ENCODE results near the gene PMEPA1.

Gene PMEPA1

DNA sequence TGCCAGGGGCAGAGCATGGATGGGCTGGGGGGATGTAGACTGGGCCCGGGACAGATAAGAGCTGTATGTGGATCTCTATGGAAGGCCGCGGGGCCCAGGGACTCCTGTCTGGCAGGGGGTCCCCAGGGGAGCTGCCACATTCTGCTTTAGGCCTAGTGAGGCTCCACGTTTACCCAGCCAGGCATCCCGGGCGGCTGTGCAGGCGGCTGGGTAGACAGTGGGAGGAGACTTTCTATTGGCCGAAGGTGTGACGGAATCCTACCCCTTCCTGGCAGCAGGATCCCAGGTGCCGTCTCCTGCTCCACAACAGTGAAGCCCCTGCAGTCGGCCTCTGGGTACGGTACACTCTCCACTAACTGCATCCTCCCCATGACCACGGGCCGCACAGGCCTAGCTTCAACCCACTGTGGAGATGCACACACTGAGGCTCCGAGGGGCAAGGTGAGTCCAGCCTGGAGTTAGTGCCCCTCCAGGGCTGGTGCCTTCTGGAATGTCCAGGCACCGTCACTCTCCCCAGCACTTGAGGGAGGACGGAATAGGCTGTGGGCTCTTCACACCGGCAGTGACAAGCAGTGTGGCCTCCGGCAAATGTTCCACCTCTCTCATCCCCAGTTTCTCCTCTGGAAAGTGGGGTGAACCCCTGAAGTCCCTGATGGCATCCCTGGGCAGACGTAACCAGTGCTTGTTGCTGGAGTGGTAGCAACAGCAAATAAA, 52.8 kb downstream of the PMEPA1 start:
- TF ChIP-seq YY1 (IDR thresholded peaks at IDR 0.05; ENCODE audit: insufficient read depth, insufficient read length) (no peak), SUZ12 (IDR thresholded peaks at IDR 0.05; ENCODE audit: extremely low read depth, insufficient read depth, insufficient read length) (no peak), ZNF274 (IDR thresholded peaks at IDR 0.05; ENCODE audit: low read depth, low read length) (no peak)
- peaks cover 79% of the 10 kb centered on the region for H3K36me3 ChIP-seq (ENCODE audit: insufficient read depth, insufficient read length, low read length)
- no peak for DNase-seq (ENCODE audit: low read depth, low spot score)
- H3K4me1 ChIP-seq (ENCODE audit: insufficient read depth, insufficient read length), result peaks cover 14% of the 10 kb centered on the region
- no peaks in the 10 kb centered on the region for H3K9me3 ChIP-seq (ENCODE audit: insufficient read depth, low read length)
- H3K9ac ChIP-seq (ENCODE audit: insufficient read length, low read depth), result no peak overlapping the region
- H3K4me3 ChIP-seq (ENCODE audit: insufficient read length, low read depth), result no peak overlapping the region
- no peaks in the 10 kb centered on the region for H3K27me3 ChIP-seq (ENCODE audit: insufficient read depth, insufficient read length)

GRCh38 chr20:57656252-57656820, 53.5 kb downstream of the PMEPA1 start:
- DNase-seq (ENCODE audit: low read depth, low spot score), result no peak
- H3K27me3 ChIP-seq (ENCODE audit: insufficient read depth, insufficient read length), result no peaks in the 10 kb centered on the region
- H3K9ac ChIP-seq (ENCODE audit: insufficient read length, low read depth), result peak overlapping the region; percentile 25
- peaks cover 82% of the 10 kb centered on the region for H3K36me3 ChIP-seq (ENCODE audit: insufficient read depth, insufficient read length, low read length)
- H3K4me1 ChIP-seq (ENCODE audit: insufficient read depth, insufficient read length), result peaks cover 10% of the 10 kb centered on the region
- TF ChIP-seq ZNF274 (IDR thresholded peaks at IDR 0.05; ENCODE audit: low read depth, low read length), result no peak
- TF ChIP-seq SUZ12 (IDR thresholded peaks at IDR 0.05; ENCODE audit: extremely low read depth, insufficient read depth, insufficient read length), result no peak
- TF ChIP-seq YY1 (IDR thresholded peaks at IDR 0.05; ENCODE audit: insufficient read depth, insufficient read length), result no peak
- no peaks in the 10 kb centered on the region for H3K9me3 ChIP-seq (ENCODE audit: insufficient read depth, low read length)
- no peak overlapping the region for H3K4me3 ChIP-seq (ENCODE audit: insufficient read length, low read depth)

DNA sequence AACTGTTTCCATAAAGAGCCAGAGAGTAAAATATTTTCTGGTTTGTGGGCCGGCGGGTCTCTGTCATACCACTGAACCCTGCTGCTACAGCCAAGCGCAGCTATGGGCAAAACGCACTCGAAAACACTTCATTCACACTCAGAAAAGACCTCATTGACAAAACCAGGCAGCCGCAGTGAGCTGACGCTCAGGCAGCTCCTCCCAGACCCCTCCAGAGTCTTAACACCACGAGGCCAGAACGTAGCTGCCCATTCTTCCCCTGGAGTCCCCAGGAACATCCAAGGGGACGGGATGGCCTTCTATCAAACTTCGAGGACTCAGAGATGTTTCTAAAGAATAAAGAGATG, 54.0 kb downstream of the PMEPA1 start:
- Histone ChIP-seq H3K4me3 (ENCODE audit: insufficient read length, low read depth) (no peak overlapping the region), H3K36me3 (ENCODE audit: insufficient read depth, insufficient read length, low read length) (peaks cover 86% of the 10 kb centered on the region), H3K27me3 (ENCODE audit: insufficient read depth, insufficient read length) (no peaks in the 10 kb centered on the region), H3K4me1 (ENCODE audit: insufficient read depth, insufficient read length) (peaks cover 10% of the 10 kb centered on the region), H3K9ac (ENCODE audit: insufficient read length, low read depth) (no peak overlapping the region), H3K9me3 (ENCODE audit: insufficient read depth, low read length) (no peaks in the 10 kb centered on the region)
- no peak for DNase-seq (ENCODE audit: low read depth, low spot score)
- TF ChIP-seq SUZ12 (IDR thresholded peaks at IDR 0.05; ENCODE audit: extremely low read depth, insufficient read depth, insufficient read length) (no peak), ZNF274 (IDR thresholded peaks at IDR 0.05; ENCODE audit: low read depth, low read length) (no peak), YY1 (IDR thresholded peaks at IDR 0.05; ENCODE audit: insufficient read depth, insufficient read length) (no peak)

DNA sequence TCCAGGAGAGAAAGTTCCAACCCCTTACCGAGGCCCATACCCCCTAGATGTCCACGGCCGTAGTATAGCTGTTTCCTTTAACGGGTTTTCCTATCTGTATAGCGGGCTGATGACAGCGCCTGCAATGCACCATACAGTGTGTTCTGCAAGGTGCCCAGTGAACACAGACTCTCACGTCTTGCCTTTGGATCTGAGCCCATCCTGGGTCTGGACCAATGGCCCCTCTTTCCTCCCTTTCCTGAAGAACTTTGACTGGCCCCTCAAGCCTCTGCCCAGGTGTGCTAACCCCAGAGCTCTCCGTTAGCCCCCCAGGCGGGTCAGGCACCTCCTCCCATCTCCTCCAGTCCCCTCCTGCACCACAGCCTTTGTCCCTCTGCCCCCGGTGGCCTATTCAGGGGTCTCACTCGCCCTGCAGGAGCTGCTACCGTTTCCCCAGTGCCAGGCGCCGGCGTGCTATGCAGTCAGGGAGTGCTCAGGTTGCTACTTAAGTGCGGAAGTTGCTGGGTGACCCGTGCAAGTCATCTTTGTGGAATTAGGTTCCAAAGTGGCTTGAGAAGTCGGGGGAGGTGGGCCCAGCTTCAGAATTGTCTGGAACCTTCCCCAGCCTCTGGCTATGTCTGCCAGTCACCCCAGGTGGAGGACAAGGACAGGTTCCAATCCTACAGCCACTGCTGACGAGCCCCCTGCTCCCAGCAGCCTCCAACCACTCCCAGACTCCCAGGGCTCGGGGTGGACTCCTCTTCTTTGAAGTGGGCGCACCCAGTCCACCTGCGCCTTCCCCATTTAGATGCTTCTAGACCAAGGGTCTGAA, 54.6 kb downstream of the PMEPA1 start:
- H3K4me3 ChIP-seq (ENCODE audit: insufficient read length, low read depth), result no peak overlapping the region
- no peaks in the 10 kb centered on the region for H3K9me3 ChIP-seq (ENCODE audit: insufficient read depth, low read length)
- H3K4me1 ChIP-seq (ENCODE audit: insufficient read depth, insufficient read length), result peaks cover 10% of the 10 kb centered on the region
- H3K36me3 ChIP-seq (ENCODE audit: insufficient read depth, insufficient read length, low read length), result peaks cover 88% of the 10 kb centered on the region
- H3K9ac ChIP-seq (ENCODE audit: insufficient read length, low read depth), result peak overlapping the region; percentile 8
- DNase-seq (ENCODE audit: low read depth, low spot score), result no peak
- TF ChIP-seq SUZ12 (IDR thresholded peaks at IDR 0.05; ENCODE audit: extremely low read depth, insufficient read depth, insufficient read length), result no peak
- TF ChIP-seq YY1 (IDR thresholded peaks at IDR 0.05; ENCODE audit: insufficient read depth, insufficient read length), result no peak
- no peak for TF ChIP-seq ZNF274 (IDR thresholded peaks at IDR 0.05; ENCODE audit: low read depth, low read length)
- no peaks in the 10 kb centered on the region for H3K27me3 ChIP-seq (ENCODE audit: insufficient read depth, insufficient read length)

GRCh38 chr20:57654363-57654997, 55.3 kb downstream of the PMEPA1 start:
- no peaks in the 10 kb centered on the region for H3K9me3 ChIP-seq (ENCODE audit: insufficient read depth, low read length)
- H3K4me1 ChIP-seq (ENCODE audit: insufficient read depth, insufficient read length), result peaks cover 10% of the 10 kb centered on the region
- peak; percentile 51 for DNase-seq (ENCODE audit: low read depth, low spot score)
- H3K9ac ChIP-seq (ENCODE audit: insufficient read length, low read depth), result peak overlapping the region; percentile 22
- H3K36me3 ChIP-seq (ENCODE audit: insufficient read depth, insufficient read length, low read length), result peaks cover 88% of the 10 kb centered on the region
- no peaks in the 10 kb centered on the region for H3K27me3 ChIP-seq (ENCODE audit: insufficient read depth, insufficient read length)
- TF ChIP-seq SUZ12 (IDR thresholded peaks at IDR 0.05; ENCODE audit: extremely low read depth, insufficient read depth, insufficient read length), result no peak
- no peak overlapping the region for H3K4me3 ChIP-seq (ENCODE audit: insufficient read length, low read depth)

GRCh38 chr20:57653910-57654309, 55.9 kb downstream of the PMEPA1 start:
- no peak for DNase-seq (ENCODE audit: low read depth, low spot score)
- Histone ChIP-seq H3K27me3 (ENCODE audit: insufficient read depth, insufficient read length) (no peaks in the 10 kb centered on the region), H3K9me3 (ENCODE audit: insufficient read depth, low read length) (no peaks in the 10 kb centered on the region), H3K4me1 (ENCODE audit: insufficient read depth, insufficient read length) (peaks cover 10% of the 10 kb centered on the region), H3K4me3 (ENCODE audit: insufficient read length, low read depth) (no peak overlapping the region), H3K9ac (ENCODE audit: insufficient read length, low read depth) (peak overlapping the region; percentile 35), H3K36me3 (ENCODE audit: insufficient read depth, insufficient read length, low read length) (peaks cover 88% of the 10 kb centered on the region)
- no peak for TF ChIP-seq ZNF274 (IDR thresholded peaks at IDR 0.05; ENCODE audit: low read depth, low read length)
- TF ChIP-seq YY1 (IDR thresholded peaks at IDR 0.05; ENCODE audit: insufficient read depth, insufficient read length), result no peak
- no peak for TF ChIP-seq SUZ12 (IDR thresholded peaks at IDR 0.05; ENCODE audit: extremely low read depth, insufficient read depth, insufficient read length)

GRCh38 chr20:57653546-57653900, 56.3 kb downstream of the PMEPA1 start:
- peaks cover 10% of the 10 kb centered on the region for H3K4me1 ChIP-seq (ENCODE audit: insufficient read depth, insufficient read length)
- H3K9ac ChIP-seq (ENCODE audit: insufficient read length, low read depth), result peak overlapping the region; percentile 35
- TF ChIP-seq SUZ12 (IDR thresholded peaks at IDR 0.05; ENCODE audit: extremely low read depth, insufficient read depth, insufficient read length) (no peak), ZNF274 (IDR thresholded peaks at IDR 0.05; ENCODE audit: low read depth, low read length) (no peak), YY1 (IDR thresholded peaks at IDR 0.05; ENCODE audit: insufficient read depth, insufficient read length) (no peak)
- H3K9me3 ChIP-seq (ENCODE audit: insufficient read depth, low read length), result no peaks in the 10 kb centered on the region
- H3K4me3 ChIP-seq (ENCODE audit: insufficient read length, low read depth), result no peak overlapping the region
- no peak for DNase-seq (ENCODE audit: low read depth, low spot score)
- peaks cover 86% of the 10 kb centered on the region for H3K36me3 ChIP-seq (ENCODE audit: insufficient read depth, insufficient read length, low read length)
- no peaks in the 10 kb centered on the region for H3K27me3 ChIP-seq (ENCODE audit: insufficient read depth, insufficient read length)

Data from NT2/D1 (cell line).